ENCODE measurements around the gene IGSF3. TPM values are rescaled to one million over a fixed set of nuclear protein-coding genes. Genes with fewer than 3 reads are reported as not detected.
A peak's percentile ranks its signal among the peaks of the same experiment; 100 is the strongest.

IGSF3 gene
- total RNA-seq, 1 donor from 2014 or later: 84.4 TPM

- DNase-seq (ENCODE audit: low read depth): no peak
Observed at GRCh38 chr1:116557323-116557878, 110.1 kb downstream of the IGSF3 start.

- peak; percentile 94 for DNase-seq (ENCODE audit: low read depth)
Observed at GRCh38 chr1:116556289-116557006, 111.1 kb downstream of the IGSF3 start.

- DNase-seq (ENCODE audit: low read depth): no peak
Observed at GRCh38 chr1:116554924-116555323, 112.6 kb downstream of the IGSF3 start.

GRCh38 chr1:116553386-116554115, 114.0 kb downstream of the IGSF3 start:
- peak; percentile 49 for DNase-seq (ENCODE audit: low read depth)

GRCh38 chr1:116546354-116546977, 121.1 kb downstream of the IGSF3 start:
- no peak for DNase-seq (ENCODE audit: low read depth)

- no peak for DNase-seq (ENCODE audit: low read depth)
Observed at GRCh38 chr1:116545359-116545705, 122.2 kb downstream of the IGSF3 start.

GRCh38 chr1:116544588-116545358, 122.8 kb downstream of the IGSF3 start:
- DNase-seq (ENCODE audit: low read depth): no peak

DNA sequence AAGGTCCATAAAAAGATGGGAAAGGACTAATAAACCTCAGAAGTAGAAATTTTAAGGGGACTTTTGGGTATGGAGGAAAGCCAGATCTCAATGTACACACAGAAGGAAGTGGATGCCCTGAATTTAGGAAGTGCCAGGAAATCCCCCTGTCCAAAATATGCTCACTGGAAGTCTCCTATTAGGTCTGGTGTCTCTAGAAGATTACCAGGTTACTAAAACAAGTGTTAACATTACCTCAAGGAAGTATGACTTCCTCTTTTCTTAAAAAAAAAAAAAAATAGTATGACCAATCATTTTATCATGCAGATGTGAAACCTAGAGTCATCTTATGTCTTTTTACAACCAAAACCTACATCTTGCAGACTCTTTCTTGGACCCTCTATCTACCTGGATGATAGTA, 127.4 kb downstream of the IGSF3 start:
- DNase-seq (ENCODE audit: low read depth): no peak

- DNase-seq (ENCODE audit: low read depth): peak; percentile 76
Observed at GRCh38 chr1:116538544-116538943, 129.0 kb downstream of the IGSF3 start.

- DNase-seq (ENCODE audit: low read depth): no peak
Observed at GRCh38 chr1:116537898-116538297, 129.6 kb downstream of the IGSF3 start.

DNA sequence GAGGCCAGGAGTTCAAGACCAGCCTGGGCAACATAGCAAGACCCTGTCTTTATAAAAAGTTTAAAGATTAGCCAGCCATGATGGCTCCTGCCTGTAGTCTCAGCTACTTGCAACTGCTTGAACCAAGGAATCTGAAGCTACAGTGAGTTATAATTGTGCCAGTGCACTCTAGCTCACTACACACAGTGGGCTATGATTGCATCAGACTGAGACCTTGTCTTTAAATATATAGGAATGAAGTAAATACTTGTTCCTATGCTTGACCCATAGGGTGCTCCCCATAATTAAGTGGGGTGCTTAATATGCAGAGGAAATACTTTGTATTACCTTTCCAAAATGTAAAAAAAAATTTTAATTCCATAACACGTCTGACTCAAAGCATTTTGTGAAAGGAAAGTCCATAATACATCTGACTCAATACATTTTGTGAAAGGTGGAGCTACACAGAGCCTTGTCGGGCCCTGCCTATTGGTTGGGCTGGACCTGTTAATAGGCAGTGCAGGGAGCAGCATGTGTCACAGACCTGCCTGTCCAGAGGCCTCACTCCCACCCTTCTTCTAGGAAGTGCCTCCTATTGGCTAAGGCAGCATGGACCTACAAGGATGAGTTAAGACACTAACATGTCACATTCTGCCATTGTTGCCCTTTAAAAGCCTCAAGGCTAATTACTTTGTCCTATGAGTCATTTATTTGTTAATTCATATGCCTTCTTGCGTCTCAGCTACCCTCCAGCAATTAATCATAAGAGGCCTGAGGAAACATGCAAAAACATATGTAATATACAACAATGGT, 130.3 kb downstream of the IGSF3 start:
- DNase-seq (ENCODE audit: low read depth): peak; percentile 38

DNA sequence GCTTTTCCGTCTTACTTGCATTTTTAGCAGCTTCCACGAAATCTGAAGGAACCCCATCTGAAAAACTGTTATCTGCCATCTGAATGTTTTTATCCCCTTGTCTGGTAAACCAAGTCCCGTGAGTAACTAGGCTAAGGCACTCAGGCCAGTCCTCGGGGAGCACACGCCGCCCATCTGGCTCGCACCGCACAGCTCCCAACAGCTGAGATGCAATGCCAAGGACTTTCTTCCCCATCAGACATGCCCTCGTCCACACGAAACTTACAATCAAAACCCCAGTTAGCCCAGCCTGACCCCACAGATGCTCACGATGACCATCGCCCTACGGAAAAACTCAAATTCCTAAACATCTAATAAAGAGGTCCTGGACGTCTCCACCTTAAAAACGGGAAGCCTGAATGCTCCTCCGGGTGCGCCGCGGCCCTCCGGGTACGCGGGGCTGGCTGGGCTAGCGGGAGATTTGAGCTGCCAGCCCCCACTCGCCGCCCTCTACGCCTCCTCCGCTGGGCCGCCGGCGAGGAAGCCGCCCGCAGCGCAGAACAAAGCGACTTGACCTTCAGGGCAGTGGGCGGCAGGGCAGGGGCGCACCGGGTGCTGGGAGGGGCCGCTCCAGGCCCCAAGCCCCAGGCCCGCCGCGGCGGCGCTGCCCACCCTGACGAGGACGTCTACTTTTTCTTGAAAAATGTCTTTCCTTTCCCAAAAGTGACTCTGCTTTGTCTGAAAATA, 133.4 kb downstream of the IGSF3 start:
- no peak for DNase-seq (ENCODE audit: low read depth)

DNA sequence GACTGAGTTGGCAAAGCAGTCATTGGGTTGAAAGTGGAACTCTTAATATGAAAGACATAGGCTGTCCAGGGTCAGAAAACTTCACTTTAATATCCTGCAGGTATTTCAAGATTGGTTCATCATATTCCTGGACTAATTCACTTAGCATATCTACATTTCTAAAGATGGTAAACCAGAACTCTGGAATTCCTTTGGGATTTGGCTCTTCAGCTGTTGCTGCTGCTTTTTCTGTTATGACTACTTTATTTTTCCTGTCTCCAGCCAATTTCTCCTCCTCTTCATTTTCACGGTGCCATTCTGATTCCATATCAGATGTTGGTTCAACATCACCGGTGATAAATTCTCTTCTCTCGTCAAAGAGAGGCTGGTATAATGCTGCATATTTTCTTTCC, 134.1 kb downstream of the IGSF3 start:
- DNase-seq (ENCODE audit: low read depth): no peak

GRCh38 chr1:116532671-116533428, 134.7 kb downstream of the IGSF3 start:
- no peak for DNase-seq (ENCODE audit: low read depth)

GRCh38 chr1:116531917-116532316, 135.6 kb downstream of the IGSF3 start:
- no peak for DNase-seq (ENCODE audit: low read depth)

GRCh38 chr1:116529681-116530080, 137.9 kb downstream of the IGSF3 start:
- DNase-seq (ENCODE audit: low read depth): peak; percentile 71

DNA sequence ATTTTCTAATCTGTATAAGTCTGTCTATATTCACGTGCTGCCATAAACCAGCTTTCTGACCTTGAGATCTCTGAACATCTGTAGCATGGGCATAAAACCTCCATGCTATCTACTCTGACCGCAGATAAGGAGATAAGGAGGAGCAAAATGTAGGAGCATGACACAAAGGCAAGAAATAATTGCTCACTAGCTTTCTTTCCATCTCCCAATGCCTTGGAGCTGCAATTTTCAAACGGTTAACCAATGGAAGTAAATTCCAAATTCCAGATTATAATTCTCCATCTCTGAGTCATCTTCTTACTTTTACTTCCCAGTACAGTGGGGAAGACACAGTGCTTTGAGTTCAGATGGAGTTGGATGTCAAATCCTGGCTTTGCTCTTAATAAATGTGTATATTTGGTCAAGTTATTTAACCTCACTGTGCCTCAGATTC, 138.3 kb downstream of the IGSF3 start:
- DNase-seq (ENCODE audit: low read depth): no peak

DNA sequence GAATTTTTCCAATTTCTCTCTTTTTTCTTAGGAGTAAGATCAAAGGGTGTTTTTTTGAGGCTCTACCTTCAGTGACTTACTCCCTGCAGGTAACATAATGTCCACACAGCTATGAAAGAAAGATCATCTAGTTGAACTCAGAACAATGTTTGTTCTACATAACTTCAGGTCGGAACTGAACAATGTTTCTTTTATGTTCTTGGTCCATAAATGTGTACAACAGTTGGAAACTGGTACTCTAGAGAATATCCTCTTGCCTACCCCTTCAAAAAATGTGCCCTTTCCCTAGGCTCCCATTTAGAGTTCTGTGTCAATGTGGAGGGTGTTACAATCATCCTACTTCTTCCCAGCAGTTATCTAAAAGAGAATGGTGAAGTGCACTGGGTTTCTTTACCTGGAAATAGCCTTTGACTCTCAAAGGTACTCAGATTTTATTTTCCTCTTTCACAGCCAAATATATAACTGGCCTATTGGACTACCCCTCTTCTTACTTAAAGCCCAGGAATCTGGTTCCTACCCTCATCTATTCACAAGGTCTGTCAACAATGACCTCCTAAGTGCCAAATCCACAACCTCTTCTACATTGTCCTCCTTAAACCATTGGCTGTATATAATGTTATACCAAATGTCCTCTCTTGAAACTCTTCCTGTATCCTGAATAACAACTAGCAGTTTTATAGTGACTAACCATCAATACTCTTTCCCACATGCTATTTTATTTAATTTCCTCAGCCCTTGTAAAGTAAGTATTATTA, 139.0 kb downstream of the IGSF3 start:
- DNase-seq (ENCODE audit: low read depth): no peak

- DNase-seq (ENCODE audit: low read depth): no peak
Observed at GRCh38 chr1:116525440-116525839, 142.1 kb downstream of the IGSF3 start.
